HUDEP-2 (cell line): Measurements from ENCODE around the gene HOXD10.
A peak's percentile ranks its signal among the peaks of the same experiment; 100 is the strongest.

Source experiments
- DNase-seq, 76 experiments: peaks; one replicate each; lab custom pipeline; 2025; ENCODE audit not compliant: unreplicated experiment in 76 of 76; lab: John Stamatoyannopoulos, UW

HOXD10 gene

GRCh38 chr2:176094349-176094748 lies 22.2 kb upstream of the HOXD10 start:
- DNase-seq, result no peak

DNA sequence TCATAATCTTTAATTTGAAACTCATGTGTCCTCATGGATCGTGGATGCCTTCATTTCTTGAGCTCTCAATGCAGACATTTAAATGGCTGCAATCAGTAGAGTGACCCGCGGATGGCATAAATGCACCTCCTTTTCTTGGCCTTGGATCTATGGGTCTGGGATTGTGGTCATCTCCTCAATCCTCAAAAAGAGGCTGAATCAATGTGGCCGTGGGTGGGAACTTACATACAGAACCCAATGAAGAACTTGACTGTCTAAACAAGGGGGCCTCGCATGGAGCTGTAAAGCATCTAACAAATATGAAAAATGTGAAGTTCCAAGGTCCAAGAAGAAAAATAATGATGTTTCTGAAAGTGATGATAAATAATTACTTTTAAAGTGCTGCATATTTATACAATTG lies 21.2 kb upstream of the HOXD10 start:
- DNase-seq, result no peak

GRCh38 chr2:176096243-176096985 lies 20.2 kb upstream of the HOXD10 start:
- DNase-seq, result no peak

- peak in 55 of 76 experiments; percentile 6 to 74 (median 38) for DNase-seq
Measured at GRCh38 chr2:176096986-176097819, 19.4 kb upstream of the HOXD10 start.

GRCh38 chr2:176097820-176098365 lies 18.7 kb upstream of the HOXD10 start:
- DNase-seq, result no peak

- no peak for DNase-seq
Measured at GRCh38 chr2:176098366-176099158, 18.0 kb upstream of the HOXD10 start.

DNA sequence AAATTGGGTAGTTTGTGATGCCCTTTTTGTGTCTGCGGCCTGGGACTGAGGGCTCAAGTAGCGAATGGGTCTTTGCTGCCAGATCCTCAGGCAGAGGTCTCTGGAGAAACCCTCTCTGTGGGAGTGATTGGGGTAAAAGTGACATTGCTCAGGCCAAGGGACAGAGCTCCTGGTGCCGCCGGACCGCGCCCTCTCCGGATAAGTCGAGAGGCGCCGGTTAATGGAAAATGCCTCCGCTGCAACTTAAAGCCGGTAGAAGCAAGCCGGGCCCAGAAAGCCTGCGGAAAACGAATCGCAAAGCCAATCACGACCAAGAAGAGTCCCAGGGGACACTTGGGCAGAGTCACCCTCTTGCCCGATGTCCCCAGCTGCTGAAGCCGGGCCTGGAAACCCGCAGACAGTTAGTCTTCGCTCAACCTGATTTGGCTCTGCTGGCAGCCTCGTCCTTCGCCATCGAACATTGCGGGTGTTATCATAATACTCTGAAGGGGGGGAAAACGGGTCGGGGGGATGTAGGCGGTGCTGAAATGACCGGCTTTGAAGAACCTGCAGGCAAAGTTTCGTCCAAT lies 17.3 kb upstream of the HOXD10 start:
- no peak for DNase-seq

DNA sequence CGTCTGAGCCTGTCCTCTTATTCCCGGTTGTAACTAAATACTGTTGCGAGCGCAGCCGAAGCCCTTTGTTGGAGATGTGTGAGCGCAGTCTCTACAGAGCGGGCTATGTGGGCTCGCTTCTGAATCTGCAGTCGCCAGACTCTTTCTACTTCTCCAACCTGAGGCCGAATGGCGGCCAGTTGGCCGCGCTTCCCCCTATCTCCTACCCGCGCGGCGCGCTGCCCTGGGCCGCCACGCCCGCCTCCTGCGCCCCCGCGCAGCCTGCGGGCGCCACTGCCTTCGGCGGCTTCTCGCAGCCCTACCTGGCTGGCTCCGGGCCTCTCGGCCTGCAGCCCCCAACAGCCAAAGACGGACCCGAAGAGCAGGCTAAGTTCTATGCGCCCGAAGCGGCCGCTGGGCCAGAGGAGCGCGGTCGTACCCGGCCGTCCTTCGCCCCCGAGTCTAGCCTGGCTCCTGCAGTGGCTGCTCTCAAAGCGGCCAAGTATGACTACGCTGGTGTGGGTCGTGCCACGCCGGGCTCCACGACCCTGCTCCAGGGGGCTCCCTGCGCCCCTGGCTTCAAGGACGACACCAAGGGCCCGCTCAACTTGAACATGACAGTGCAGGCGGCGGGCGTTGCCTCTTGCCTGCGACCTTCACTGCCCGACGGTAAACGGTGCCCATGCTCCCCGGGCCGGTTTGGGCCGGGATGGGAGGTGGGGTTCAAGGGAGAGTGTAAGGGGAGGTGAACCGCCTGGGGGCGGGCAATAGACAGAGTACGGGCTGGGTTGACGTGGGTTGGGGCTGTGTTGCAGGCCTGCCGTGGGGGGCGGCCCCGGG lies 16.6 kb upstream of the HOXD10 start, which contains the start of gene HOXD12:
Gene HOXD12, plus strand, starts transcription at position 68 of the 819 bp plus-strand sequence. Its CDS starts 7 bp downstream, at position 75.
- DNase-seq, result no peak

- no peak for DNase-seq
Measured at GRCh38 chr2:176100547-176101140, 15.9 kb upstream of the HOXD10 start.

- no peak for DNase-seq
Measured at GRCh38 chr2:176101216-176101830, 15.3 kb upstream of the HOXD10 start.

DNA sequence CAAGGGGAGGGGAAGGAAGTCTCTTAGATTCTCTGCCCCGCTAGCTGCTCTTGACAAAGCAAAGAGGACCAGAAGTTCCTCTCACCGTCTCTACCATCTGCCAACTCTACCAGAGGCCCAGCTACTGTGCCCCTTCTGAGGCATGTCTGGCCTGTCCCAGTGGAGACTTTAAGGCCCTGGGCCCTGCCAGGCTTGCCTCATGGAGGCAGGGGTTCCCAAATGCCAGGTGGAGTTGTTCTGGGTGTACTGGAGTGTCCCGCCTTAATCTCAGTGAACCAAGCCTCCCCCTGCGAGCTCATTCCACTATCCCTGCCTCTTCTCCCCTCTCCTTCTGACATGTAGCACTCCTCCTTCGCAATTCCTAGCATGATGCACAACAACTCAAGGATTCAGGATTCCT lies 14.7 kb upstream of the HOXD10 start:
- no peak for DNase-seq

DNA sequence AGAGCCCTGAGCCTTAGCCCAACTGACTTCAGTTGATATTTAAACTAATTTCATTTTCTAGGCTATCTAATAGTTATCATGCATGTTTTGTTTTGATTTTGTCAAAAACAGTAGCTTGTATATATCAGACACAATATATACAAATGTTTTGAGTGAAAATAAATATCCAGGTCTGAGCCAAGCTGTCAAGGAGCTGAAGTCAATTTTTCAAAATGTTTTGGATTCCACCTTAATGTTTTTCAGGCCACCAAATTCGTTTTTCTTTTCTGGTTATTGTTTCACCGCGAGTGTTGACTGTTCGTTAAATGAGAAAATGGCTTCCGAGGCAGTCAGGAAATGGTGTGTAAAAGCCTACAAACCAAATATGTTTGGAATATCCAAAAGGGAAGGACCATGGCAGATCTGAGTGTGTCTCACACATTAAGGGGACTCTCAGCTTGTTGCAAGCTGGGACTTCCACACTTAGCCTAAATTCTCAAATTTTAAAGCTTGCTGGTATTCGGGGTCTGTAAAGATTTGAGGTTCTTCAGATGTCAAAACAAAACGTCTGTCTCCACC lies 14.2 kb upstream of the HOXD10 start:
- DNase-seq, result no peak

DNA sequence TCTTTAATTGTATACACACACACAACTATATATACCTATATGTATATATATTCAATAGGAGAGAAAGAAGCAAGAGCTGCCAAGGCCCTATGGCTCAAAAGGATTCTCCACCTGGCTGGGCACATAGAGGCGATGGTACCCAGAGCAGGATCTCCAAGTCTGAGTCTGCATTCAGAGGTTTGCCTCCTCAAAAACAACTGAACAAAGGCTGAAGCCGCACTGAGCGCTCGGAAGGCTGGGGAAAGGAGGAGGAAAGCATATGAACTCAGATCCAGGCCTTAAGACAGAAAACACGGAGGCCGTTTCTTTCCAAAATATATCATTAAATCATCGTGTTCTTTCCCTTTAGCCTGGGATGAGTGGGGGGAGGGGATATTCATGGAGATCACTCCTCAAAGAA lies 13.4 kb upstream of the HOXD10 start:
- no peak for DNase-seq

- no peak for DNase-seq
Measured at GRCh38 chr2:176103742-176104315, 12.7 kb upstream of the HOXD10 start.

DNA sequence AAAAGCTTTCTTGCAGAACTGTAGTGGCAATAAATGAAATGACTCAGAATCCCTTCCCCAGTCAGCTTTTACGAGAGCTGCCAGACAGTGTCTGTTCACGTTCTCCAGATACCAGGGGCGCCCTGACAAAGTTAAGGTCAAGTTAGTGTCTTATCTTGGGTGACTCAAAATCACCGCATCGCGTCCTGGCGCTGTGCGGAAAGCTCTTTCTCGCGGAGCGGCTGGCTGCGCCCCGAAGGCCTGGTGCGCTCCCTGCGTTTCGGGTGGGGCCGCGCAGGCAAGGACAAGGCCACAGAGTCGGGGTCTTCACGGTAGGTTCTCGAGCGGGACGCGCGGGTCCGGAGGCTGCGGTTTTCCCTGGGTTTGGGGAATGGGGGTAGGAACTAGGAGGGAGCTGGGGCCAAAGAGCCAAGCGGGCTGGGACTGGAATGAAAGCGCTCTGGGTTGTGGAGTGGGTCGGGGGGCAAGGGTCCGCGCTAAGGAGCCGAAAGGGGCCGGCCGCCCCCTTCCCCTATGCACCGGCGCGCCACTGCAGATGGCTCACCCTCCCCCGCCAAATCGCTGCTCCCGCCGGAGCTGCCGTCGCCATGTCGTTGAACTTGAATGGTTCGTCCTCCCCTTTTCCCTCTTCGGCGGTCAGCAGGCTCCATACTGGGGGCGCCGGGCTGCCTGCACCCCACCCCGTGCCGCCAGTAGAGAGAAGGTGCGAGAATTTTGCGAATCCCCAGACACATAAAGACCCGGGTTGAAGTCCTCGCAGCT lies 12.1 kb upstream of the HOXD10 start:
- peak in 12 of 76 experiments; percentile 6 to 48 (median 14) for DNase-seq

DNA sequence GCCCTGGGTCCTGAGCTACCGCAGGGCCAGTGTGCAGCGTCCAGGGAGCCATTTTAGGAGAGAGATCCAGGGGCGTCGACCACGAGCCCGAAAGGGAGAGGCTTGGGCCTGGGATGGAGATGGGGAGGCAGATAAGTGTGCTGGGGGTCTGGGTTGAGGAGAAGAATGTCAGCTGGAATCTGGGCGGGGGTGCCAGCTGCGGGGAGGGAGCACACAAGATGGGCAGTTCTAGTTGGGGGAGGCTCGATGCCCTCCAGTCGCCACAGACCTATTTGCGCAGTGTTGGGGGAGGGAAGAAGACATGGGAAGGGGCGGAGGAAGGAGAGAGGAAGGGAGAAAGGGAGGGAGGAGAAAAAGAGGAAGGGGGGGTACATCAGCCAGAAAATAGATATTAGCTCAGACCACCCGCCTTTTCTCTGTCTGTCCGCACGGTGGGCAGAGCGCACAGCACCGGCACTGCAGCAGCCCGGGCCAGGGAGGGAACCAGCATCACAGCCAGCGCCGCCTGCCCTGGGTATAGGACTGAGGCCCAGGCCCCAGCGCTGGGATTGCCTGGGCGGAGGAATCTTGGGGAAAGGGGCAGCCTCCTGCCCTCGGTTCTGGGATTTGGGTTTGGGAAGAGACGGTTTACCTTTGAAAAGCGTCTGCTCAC lies 11.4 kb upstream of the HOXD10 start:
- DNase-seq, result no peak
